ENCODE data around the gene MAN2A2. TPM values are rescaled to one million over a fixed set of nuclear protein-coding genes. Genes with fewer than 3 reads are reported as not detected.

MAN2A2 gene
- total and polyA plus RNA-seq, 9 of the 15 experiments (the other 6 are each of a cell fraction or from before 2014, with no cell fraction given), result 7.3 to 151 (median 43.4) TPM

GRCh38 chr15:90866800-90867199 lies 36.3 kb upstream of the MAN2A2 start:
- Histone ChIP-seq H3K9me3 (replicated peaks; ENCODE audit: control insufficient read depth, insufficient read depth, low read depth, low read length) (no peaks in the 10 kb centered on the region), H3K4me2 (ENCODE audit: insufficient read depth, low read length) (no peak overlapping the region; the same call in 1 of the 2 replicates), H3K4me3 (no peak overlapping the region), H4K20me1 (replicated peaks; ENCODE audit: control insufficient read depth, insufficient read depth, low read length) (no peaks in the 10 kb centered on the region), H3K27me3 (ENCODE audit: control insufficient read depth in 2 of 2, insufficient read depth in 2 of 2, low read length in 2 of 2) (no peaks in the 10 kb centered on the region; a peak in 1 of 5 replicates), H2AFZ (ENCODE audit: low read depth, low read length) (peak overlapping the region; percentile 72), H3K36me3 (ENCODE audit: control insufficient read depth, insufficient read depth, low read length) (no peaks in the 10 kb centered on the region), H3K27ac (ENCODE audit: extremely low read depth, low read depth, low read length) (no peak overlapping the region), H3K9me1 (ENCODE audit: control insufficient read depth, insufficient read depth, low read length) (no peaks in the 10 kb centered on the region), H3K79me2 (ENCODE audit: control insufficient read depth, insufficient read depth, low read length) (peaks cover 20% of the 10 kb centered on the region), H3K4me1 (replicated peaks in 1 of 2; ENCODE audit: control insufficient read depth in 2 of 2, insufficient read depth in 2 of 2, low read length in 2 of 2) (peaks cover 52 to 64% of the 10 kb centered on the region in 2 experiments), H3K9ac (ENCODE audit: insufficient read depth in 1 of 2, low read depth in 2 of 2, low read length in 2 of 2) (0 out of 4 replicates have a peak overlapping the region, but pooled peaks of 1 of the 2 experiments have one; percentile 4)
- ATAC-seq (no peak), FAIRE-seq (no peak), DNase-seq (ENCODE audit: extremely low read depth in 1 of 4, low spot score in 3 of 4) (no peak)
- WGBS (ENCODE audit: insufficient coverage, low coverage, missing lambda C conversion rate), result 52% methylated on average over 3 of the region's 3 CpGs
- no TSS peak for BruUV-seq (replicated peaks)
- in situ Hi-C loops (cut with MboI) (no loop called here), intact Hi-C loops (cut with micrococcal nuclease) (no loop called here)
- ChIA-PET CTCF (ENCODE audit: low intra/inter-chr PET ratio) (no interaction called here), POLR2A (interaction anchor here (1.0 kb wide), 1 partner anchor 18 kb away, joined by 3 read pairs; no protein-coding TSS in a partner anchor)
- TF ChIP-seq WHSC1 (IDR thresholded peaks at IDR 0.05; ENCODE audit: low read length) (no peak), PKNOX1 (IDR thresholded peaks at IDR 0.05) (peak; percentile 68), SRSF3 (IDR thresholded peaks at IDR 0.05; ENCODE audit: insufficient read depth, low read length) (no peak), SAFB2 (IDR thresholded peaks at IDR 0.05; ENCODE audit: borderline replicate concordance, low read depth, low read length, severe bottlenecking) (no peak), ZFP1 (CRISPR knock-in tag; IDR thresholded peaks at IDR 0.05) (no peak), MXI1 (IDR thresholded peaks at IDR 0.05; ENCODE audit: low read depth, low read length) (no peak), ZFPM2 (CRISPR knock-in tag; IDR thresholded peaks at IDR 0.05) (no peak), ETV1 (tag; conservative IDR thresholded peaks at IDR 0.05; ENCODE audit: low read depth) (no peak), PRDM10 (IDR thresholded peaks at IDR 0.05; ENCODE audit: partially characterized antibody) (peak; percentile 50)
